ENCODE measurements around the gene KRTAP9-6.
"Not testable (repeated sequence)": the region's sequence is repeated elsewhere in the genome, so short reads cannot be mapped to it uniquely, and the experiment has no call there.

The KRTAP9-6 gene

DNA sequence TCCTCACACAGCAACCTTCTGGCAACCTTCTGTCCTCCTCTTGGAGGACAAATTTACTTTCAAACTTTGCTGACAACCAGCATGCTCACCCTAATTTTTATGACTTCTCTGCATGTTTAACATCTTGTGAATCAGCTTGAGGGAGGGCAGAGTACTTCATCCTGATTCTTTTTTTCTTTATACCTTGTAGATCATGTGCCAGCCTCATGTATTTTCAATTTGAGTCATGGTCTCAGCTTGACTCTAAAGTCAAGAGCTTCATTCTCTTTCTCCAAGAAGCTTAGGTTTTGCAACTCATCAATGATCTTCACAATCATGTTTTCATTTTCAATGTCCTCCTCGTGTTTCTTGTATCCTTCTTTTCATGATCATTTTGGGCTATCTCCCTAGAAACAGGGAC lies 6.7 kb downstream of the KRTAP9-6 start:
- DNase-seq: no peak

DNA sequence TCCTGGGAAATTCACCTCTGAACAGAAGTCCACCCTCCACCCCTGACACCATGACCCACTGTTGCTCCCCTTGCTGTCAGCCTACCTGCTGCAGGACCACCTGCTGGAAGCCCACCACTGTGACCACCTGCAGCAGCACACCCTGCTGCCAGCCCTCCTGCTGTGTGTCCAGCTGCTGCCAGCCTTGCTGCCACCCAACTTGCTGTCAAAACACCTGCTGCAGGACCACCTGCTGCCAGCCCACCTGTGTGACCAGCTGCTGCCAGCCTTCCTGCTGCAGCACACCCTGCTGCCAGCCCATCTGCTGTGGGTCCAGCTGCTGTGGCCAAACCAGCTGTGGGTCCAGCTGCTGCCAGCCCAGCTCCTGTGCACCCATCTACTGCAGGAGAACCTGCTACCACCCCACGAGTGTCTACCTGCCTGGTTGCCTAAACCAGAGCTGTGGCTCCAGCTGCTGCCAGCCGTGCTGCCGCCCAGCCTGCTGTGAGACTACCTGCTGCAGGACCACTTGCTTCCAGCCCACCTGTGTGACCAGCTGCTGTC lies 10.5 kb downstream of the KRTAP9-6 start, which contains the start of gene KRTAP9-7:
TSS of gene KRTAP9-7 (plus strand) at position 51 of the 543 bp plus-strand sequence. CDS start at position 51, 0 bp downstream.
- not testable (repeated sequence) for DNase-seq

DNA sequence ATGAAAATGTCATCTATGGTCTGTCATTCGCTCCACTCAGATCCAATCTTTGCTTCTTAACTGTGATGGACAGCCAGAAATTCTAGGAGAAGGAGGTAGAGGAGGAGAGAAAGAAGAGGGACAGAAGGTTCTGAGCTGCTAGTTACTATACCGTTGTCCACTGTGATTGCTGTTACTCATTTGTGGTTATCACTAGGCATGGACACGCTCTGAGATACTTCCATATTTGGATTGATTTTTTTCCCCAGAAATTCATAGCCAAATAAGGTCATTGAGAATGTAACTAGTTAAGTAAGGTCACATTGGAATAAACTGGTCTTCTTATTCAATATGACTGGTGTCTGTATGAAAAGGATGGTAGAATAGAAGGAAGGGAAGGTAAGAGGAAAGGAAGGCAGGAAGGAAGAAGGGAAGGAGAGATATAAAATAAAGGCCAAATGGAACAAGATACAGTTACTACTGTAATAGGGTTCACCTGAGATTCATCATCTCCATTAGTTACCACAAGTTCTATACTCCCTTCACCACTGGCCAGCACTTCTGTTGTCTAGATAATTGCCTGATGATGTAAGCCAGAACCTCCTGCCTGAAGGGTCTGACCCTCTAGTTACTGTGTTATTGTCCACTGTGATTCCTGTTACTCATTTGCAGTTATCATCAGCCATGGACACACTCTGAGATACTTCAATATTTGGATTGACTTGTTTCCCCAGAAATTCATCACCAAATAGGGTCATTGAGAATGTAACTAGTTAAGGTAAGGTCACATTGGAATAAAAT lies 13.2 kb downstream of the KRTAP9-6 start:
- no peak for DNase-seq

DNA sequence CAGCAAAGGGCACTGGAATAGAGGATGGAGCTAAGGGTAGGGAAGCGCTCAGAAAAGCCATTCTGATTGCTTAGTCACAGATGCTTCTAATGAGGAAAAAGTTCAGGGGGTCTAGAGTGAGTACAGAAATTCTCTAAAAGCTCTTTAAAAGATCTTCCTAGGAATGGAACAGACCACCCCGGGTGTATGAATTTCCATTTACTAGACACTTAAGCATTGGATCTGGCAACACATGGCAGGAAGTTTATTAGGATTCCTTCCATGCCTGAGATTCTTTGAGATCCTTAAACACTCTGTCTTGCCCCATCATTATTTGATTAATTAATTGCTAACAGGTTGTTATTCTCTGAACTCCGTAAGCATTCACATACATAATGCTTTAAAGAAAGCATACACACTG lies 18.9 kb downstream of the KRTAP9-6 start:
- no peak for DNase-seq

DNA sequence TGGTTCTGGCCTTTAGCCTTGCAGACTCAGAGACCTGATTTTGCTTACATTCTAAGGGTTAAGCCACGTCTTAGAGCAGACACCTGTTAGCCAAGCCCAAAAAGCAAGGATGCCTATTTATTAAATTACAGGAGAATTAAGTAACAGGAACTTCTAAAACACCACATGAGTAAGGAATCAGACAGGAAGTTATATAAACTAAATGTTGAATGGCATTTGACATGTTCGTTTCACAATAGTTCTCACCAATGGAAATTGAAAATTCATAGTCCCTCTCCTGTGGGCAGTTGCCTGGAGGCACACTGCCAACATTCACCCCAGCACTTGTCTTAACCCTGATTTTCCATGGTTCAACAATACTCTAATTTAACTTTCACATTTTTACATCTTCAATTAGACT lies 19.4 kb downstream of the KRTAP9-6 start:
- no peak for DNase-seq

DNA sequence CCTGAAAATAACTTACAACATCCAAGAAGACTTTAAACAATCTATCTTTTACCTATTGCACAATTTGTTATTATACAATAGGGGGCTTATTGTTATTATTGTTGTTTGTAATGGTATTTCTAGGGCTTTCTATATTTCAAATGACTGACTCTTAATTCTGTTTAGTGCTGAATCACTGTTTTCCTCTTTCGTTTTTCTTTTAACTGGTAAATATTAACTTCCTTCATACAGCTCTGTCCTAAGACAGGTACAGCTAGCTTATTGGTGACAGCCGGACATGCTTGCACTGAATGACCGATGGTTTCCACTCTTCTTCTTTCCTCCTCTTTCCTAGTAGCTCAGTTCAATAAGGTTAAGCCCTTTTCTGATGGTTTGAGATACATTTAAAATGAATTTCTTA lies 21.9 kb downstream of the KRTAP9-6 start:
- no peak for DNase-seq

DNA sequence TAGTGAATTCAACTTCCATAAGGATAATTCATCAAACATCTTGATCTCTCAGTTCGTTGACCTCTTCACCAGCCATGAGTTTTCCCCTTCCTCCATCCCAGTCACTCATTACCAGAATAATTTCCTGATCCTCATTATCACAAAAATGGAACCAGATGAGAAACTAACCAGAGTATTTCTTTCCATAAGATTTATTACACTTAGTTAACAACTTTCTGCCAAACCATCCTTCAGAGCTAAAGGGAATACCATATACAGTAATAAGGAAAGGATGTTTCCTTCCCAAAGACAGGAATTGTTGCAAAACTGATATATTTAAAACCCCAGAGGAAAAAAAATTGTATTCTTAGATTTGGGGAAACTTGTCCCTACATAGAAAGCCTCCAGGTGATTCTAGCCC lies 28.8 kb downstream of the KRTAP9-6 start:
- no peak for DNase-seq

DNA sequence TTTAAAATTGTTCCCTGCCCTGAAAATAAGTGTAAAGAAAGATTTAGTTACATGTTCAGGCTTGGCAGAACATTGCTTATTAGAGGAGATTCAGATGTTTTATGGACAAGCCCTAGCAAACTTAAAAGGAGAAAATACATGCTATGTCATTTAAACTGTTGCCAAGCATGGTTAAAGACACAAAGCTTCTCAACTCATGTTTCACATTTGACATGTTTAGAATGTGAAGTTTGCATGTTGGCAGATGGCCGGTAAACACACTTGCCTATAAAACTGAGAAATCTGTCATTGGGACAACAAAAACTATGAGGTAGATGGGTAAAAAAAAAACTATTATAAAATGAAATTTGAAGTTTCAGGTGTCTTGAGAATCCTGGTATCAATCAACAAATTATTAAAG lies 31.7 kb downstream of the KRTAP9-6 start:
- DNase-seq: no peak

DNA sequence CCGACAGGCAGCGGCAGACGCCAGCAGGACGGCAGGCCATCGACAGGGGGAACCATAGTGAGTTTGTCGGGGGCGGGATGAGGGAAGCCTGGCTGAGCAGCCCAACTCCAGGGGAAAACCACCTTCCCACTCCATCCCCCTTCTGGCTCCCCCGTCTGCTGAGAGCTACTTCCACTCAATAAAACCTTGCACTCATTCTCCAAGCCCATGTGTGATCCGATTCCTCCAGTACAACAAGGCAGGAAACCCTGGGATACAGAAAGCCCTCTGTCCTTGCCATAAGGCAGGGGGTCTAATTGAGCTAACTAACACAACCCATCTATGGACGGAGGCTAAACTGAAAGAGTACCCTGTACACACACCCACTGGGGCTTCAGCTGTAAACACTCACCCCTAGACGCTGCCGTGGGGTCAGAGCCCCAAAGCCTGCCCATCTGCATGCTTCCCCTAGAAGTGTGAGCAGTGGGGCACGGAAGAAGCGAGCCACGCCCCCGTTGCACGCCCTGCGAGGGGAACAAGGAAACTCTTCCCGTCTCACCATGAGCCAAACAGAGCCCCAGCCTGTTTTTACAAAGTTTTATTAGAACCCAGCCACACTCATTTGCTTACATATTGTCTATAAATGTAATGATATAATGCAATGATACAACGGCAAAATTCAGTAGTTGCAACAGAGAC lies 33.4 kb downstream of the KRTAP9-6 start:
- DNase-seq: no peak

DNA sequence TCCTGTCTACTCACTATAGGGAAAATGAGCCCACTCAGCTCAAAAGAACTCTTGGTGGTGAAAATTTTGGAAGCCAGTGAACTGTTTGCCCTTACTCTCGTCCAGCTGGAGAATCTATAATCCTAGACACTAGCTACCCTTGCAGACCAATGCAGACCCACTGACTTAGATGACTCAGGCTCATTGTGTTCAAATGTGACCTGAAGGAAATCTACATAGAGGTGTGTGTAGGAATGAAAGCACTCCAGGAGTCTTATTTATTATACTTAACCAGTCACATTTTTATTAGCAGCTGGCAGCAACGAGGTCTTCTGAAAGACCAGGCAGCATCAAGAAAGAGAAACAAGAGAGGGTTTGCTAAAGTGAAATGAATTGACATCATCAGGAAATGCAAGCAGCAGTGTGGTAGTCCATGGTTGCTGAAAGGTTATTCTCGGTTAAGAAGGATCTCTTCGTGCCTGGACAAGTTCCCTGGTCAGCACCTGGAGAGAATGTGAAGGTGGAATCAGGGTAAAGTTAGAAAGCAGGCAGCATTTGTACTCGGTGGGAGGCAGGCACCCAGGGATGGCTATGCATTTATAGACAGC lies 36.1 kb downstream of the KRTAP9-6 start:
- no peak for DNase-seq

DNA sequence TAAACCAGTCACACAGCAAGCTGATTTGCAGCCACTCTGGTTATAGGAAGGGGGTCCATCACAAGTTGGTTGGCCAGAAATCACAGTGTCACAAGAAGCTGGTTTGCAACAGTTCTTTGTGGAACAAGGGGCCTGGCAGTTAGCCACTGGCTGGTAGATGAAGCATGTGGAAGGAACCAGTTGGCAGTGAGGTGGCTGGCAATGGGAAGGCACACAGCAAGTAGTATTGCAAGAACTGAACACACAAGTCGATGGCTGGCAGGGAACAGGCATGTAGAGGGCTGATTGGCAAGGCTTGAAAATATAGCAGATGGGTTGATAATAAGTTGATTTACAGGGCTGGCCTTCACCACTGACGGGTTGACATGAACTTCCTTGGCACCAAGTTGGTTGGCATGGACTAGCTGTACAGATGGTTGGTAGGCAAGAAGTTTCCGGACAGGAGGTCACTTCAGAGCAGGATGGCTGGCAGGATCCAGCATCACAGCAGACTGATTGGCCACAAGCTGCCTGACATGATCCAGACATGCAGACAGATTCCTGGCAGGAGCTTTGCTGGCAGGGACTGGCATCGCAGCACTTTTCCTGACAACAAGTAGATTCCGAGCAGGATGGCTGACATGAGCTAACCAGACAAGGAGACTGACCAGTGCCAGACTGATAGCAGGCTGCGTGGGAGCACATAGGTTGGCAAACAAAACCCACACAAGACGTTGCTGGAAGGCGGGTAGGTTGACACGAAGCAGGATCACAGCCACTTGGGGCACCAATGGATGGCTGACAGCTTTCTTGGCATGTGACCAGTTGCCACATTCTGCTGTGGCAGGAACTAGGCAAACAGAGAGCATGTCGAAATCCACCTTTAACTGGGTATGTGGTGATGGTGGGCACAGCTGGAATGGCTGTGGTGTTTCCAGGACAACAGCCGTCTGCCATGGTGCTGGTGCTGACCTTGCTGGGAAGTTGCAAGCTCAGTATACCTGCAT lies 37.0 kb downstream of the KRTAP9-6 start, which contains the start of gene KRTAP29-1:
TSS of gene KRTAP29-1 (minus strand) at position 936 of the 986 bp plus-strand sequence. CDS start at position 936, 0 bp downstream.
- DNase-seq: no peak

DNA sequence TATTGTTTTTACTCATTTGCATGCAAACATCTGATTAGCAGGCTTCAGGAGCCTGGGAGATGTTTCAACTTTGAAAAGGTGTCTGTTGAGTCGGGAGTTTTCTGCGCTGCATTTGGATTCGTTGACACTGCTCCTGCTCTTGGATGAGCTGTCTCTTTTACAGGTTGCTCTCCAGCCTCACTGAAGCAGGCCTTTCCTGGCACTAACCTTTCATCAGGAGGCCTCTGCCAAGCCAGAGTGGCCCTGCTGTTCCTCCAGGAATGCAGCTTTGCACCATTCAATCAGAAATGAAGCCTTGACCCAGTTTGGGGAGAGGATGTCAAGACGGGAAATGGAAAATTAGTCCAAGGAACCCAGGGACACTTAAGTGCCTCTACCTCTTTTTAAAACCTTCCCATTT lies 37.8 kb downstream of the KRTAP9-6 start:
- no peak for DNase-seq

DNA sequence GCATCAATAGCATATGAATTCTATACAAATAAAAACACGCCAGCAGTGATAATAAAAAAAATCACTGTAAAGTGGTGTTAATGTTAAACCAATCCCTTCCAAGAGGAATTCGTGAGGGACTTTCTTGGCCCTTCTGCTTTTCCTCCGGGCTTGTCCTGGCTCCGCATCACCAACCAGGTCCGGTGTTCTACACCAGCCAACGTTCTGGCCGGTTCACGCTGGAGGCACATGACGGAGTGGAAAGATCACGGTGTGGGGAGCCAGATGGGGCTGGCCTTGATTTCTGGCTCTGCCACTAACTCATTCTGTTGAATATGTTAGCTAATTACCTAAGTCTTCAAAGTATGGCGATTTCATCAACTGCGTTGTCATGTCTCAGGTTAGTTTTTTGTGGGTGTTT lies 38.9 kb downstream of the KRTAP9-6 start:
- DNase-seq: no peak

DNA sequence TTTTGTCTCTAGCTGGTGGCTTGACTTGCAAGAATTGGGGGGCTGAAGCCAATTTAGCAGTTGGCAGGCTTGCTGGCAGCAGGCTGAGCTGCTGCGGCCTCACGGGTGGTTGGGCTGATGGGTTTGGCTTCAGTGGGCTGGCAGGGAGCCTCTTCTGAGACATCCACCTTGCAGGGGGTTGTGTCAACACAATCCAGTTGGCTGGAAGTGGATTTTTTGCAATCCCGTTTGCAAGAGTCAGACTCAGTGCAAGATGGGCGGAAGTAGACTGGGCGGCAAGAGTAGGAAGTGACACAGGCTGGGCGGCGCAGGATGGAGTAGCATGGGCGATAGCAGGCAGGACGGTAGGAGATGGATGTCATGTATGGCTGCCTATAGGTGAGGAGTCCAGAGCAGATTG lies 42.5 kb downstream of the KRTAP9-6 start:
- DNase-seq: no peak

DNA sequence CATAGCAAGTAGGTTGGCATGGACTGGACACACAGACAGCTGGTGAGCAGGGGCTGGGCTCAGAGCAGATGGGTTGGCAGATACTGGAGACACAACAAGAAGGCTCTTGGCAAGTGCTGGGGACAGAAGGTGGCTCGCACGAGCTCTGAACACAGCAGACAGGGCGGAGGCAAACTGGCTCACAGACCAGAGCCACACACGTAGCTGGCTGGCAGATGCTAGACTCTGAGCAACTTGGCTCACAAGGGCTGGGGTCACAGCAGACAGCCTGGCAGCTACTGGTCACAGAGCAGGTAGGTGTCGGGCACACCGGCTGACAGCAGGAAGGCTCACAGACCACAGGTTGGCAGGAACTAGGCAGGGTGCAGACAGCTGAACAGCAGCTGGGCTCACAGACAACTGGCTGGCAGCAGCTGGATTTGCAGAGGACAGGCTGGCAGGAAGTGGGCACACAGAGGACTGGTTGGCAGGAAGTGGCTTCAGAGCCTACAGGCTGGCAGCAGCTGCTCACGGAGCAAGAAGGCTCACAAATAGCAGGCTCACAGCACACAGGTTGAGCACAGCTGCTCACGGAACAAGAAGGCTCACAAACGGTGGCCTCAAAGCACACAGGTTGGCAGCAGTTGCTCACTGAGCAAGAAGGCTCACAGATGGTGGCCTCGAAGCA lies 43.2 kb downstream of the KRTAP9-6 start:
- no peak for DNase-seq

DNA sequence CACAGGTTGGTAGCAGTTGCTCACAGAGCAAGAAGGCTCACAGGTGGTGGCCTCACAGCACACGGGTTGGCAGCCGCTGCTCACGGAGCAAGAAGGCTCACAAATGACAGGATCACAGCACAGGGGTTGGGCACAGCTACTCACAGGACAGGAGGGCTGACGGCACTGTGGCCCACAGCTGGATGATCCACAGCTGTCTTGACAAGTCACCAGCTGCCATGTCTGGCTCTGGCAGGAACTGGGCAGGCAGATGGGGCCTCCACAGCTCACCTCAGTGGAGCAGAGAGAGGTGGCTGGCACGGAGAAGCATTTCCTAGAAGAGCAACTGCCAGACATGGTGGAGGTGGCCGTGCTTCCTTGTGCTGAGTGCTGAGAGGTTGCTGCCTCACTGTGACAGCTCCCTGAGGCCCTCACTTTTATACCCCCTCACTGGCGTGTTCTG lies 43.8 kb downstream of the KRTAP9-6 start, which contains the start of gene KRTAP16-1:
TSS of gene KRTAP16-1 (minus strand) at position 392 of the 442 bp plus-strand sequence. CDS start at position 336, 56 bp downstream.
- DNase-seq: no peak

DNA sequence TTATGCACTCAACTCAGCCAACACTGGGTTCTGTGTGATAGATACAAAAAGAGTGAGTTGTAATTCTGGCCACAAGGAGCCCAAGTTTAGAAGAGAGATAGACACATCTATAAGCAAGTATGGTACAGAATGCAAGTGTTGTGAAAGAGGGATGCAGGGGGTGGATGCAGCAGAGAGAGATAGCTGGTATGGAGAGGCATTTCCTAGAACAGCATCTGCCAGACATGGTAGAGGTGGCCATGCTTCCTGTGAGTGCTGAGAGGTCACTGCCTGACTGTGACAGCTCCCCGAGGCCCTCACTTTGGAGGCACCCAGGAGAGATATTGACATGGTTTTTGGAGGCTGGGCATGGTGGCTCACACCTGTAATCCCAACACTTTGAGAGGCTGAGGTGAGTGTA lies 45.9 kb downstream of the KRTAP9-6 start:
- DNase-seq: no peak

DNA sequence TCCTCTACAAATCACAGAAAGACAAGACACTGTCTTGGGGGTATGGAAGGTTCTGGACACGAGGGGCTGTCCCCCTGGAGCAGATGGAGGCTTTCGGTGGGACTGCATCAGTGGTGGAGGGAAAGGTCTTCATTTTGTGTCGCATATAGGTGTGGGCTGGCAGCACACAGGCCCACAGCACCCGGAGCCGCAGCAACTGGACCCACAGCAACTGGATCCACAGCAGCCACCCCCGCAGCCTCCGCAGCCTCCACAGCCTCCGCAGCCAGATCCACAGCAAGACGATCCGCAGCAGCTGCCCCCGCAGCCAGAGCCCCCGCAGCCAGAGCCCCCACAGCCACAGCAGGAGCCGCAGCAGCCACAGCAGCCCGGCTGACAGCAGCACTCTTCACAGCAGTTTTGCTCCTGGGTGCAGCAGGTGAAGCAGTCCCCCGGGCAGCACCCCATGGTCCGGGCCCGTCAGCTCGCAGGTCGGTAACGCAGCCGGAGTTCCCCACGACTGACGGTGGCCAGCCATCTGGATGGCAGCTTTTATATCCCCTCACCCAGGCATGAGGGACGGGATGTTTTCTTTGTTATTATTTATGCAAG lies 50.1 kb downstream of the KRTAP9-6 start, which contains the start of gene KRTAP17-1:
TSS of gene KRTAP17-1 (minus strand) at position 507 of the 591 bp plus-strand sequence. CDS start at position 447, 60 bp downstream.
- no peak for DNase-seq

Measured in NCI-H748 treated with DMSO at 0.1 percent for 48 hours (cell line).